H1 (cell line): ENCODE results near the gene IFITM2. TPM values are rescaled to one million over a fixed set of nuclear protein-coding genes. Genes with fewer than 3 reads are reported as not detected.

ENCODE experiments used
- CBX8 ChIP-seq: fragments of 300-800, 300-1000 bp; sonication (generic); IDR thresholded peaks from 2 replicates; pipeline ENCODE4 v1.7.1; 2016; ENCODE audit warnings: low read depth, low read length, borderline replicate concordance
- E2F6 ChIP-seq: IDR thresholded peaks from 2 replicates; pipeline ENCODE4 v1.6.1; 2012; ENCODE audit warnings: inconsistent platforms
- HDAC6 ChIP-seq: IDR thresholded peaks from one replicate; pipeline ENCODE4 v1.7.1; 2012; ENCODE audit warnings: low read depth, mild to moderate bottlenecking, inconsistent platforms, low read length, moderate library complexity
- KDM5A ChIP-seq: fragments of 200-600 bp; IDR thresholded peaks from 2 replicates; pipeline ENCODE4 v1.7.1; 2012; ENCODE audit warnings: mild to moderate bottlenecking, low read length, inconsistent platforms, mixed read lengths
- PHF8 ChIP-seq: fragments of 200-600 bp; sonication (generic); conservative IDR thresholded peaks from 2 replicates; pipeline ENCODE4 v1.7.1; 2012; ENCODE audit warnings: low read depth, mild to moderate bottlenecking, inconsistent platforms, low read length, moderate library complexity
- RFX5 ChIP-seq: IDR thresholded peaks from 2 replicates; pipeline ENCODE4 v1.6.1; 2011; ENCODE audit warnings: low read depth, low read length, improper control_type of control experiment, borderline replicate concordance
- RNF2 ChIP-seq: fragments of 200-900, 300-1000 bp; sonication (generic); IDR thresholded peaks from 2 replicates; pipeline ENCODE4 v1.7.1; 2016; ENCODE audit warnings: borderline replicate concordance, low read depth, mild to moderate bottlenecking, antibody characterized with exemption, low read length; ENCODE audit not compliant: poor library complexity, severe bottlenecking; ENCODE audit errors: missing control alignments
- TBP ChIP-seq: IDR thresholded peaks from 2 replicates; pipeline ENCODE4 v1.6.1; 2011; ENCODE audit warnings: low read depth, low read length, improper control_type of control experiment
- YY1 ChIP-seq: IDR thresholded peaks from 2 replicates; pipeline ENCODE4 v1.6.1; 2011; ENCODE audit warnings: low read depth, mild to moderate bottlenecking, low read length
- polyA plus RNA-seq, 7 experiments: library from polyadenylated mRNA; depleted of rRNA in 3 of 7; stranded (reverse) in 5 of 7; unstranded in 2 of 7; fragments of >200 nt in 5 of 7; fragments of 200-250 nt in 2 of 7; gene quantifications; 1 replicate in 5 of 7; 2 replicates in 1 of 7; 4 replicates in 1 of 7; pipeline versions ENCODE4 v1.2.1 to v1.2.3, GENCODE V29; 2011 to 2013; ENCODE audit warnings: missing spikeins in 2 of 7, mixed read lengths in 2 of 7
- total RNA-seq: library from RNA; stranded (reverse); fragmentation: NEBNext Ultra II Directional; extraction: Animal tissue kit (Norgen Biotek cat#: 25700); gene quantifications from 2 replicates; pipeline ENCODE4 v1.2.1, GENCODE V29; 2021

The IFITM2 gene
- total and polyA plus RNA-seq, 2 of the 8 experiments (the other 6 are each of a cell fraction or from before 2014, with no cell fraction given), result 399 to 764 TPM

GRCh38 chr11:335779-336658, 28.4 kb downstream of the IFITM2 start (continued):
- TF ChIP-seq CBX8 (no peak), PHF8 (no peak), KDM5A (no peak), RFX5 (no peak), RNF2 (no peak), YY1 (no peak), E2F6 (no peak), TBP (no peak), HDAC6 (no peak)
